IPS-18a (cell line): ENCODE measurements around the gene NXF3.
"Not testable (repeated sequence)": the region's sequence is repeated elsewhere in the genome, so short reads cannot be mapped to it uniquely, and the experiment has no call there.

ENCODE experiments used
- H3K27ac ChIP-seq: one replicate; pipeline ENCODE4 v1.5.1; 2013; ENCODE audit warnings: low read length
- H3K27me3 ChIP-seq: one replicate; pipeline ENCODE4 v1.6.1; 2013; ENCODE audit warnings: mild to moderate bottlenecking, low read length; ENCODE audit not compliant: control insufficient read depth, insufficient read depth
- H3K36me3 ChIP-seq: one replicate; pipeline ENCODE4 v1.6.1; 2013; ENCODE audit warnings: low read depth, low read length; ENCODE audit not compliant: control insufficient read depth
- H3K4me1 ChIP-seq: one replicate; pipeline ENCODE4 v1.6.1; 2013; ENCODE audit warnings: low read depth, low read length; ENCODE audit not compliant: control insufficient read depth
- H3K4me3 ChIP-seq: one replicate; pipeline ENCODE4 v1.5.1; 2013; ENCODE audit warnings: low read length
- H3K9ac ChIP-seq: one replicate; pipeline ENCODE4 v1.6.1; 2013; ENCODE audit warnings: mild to moderate bottlenecking, low read length, moderate library complexity
- H3K9me3 ChIP-seq: one replicate; pipeline ENCODE4 v1.6.1; 2013; ENCODE audit warnings: low read depth, low read length; ENCODE audit not compliant: control insufficient read depth

NXF3 gene, protein sequence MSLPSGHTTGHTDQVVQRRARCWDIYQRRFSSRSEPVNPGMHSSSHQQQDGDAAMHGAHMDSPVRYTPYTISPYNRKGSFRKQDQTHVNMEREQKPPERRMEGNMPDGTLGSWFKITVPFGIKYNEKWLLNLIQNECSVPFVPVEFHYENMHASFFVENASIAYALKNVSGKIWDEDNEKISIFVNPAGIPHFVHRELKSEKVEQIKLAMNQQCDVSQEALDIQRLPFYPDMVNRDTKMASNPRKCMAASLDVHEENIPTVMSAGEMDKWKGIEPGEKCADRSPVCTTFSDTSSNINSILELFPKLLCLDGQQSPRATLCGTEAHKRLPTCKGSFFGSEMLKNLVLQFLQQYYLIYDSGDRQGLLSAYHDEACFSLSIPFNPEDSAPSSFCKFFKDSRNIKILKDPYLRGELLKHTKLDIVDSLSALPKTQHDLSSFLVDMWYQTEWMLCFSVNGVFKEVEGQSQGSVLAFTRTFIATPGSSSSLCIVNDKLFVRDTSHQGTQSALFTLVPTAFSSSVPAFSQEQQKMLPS

GRCh38 chrX:103092942-103093341, at the start of gene NXF3:
TSS of gene NXF3 (minus strand) at chrX:103093143. CDS start at chrX:103093023, 120 bp downstream.
- Histone ChIP-seq H3K9me3 (no peaks in the 10 kb centered on the region), H3K4me3 (no peak within 1 kb of the TSS), H3K36me3 (no peaks in the 10 kb centered on the region), H3K4me1 (peaks cover 6% of the 10 kb centered on the region), H3K27ac (no peak within 1 kb of the TSS), H3K27me3 (no peaks in the 10 kb centered on the region), H3K9ac (no peak within 1 kb of the TSS)

DNA sequence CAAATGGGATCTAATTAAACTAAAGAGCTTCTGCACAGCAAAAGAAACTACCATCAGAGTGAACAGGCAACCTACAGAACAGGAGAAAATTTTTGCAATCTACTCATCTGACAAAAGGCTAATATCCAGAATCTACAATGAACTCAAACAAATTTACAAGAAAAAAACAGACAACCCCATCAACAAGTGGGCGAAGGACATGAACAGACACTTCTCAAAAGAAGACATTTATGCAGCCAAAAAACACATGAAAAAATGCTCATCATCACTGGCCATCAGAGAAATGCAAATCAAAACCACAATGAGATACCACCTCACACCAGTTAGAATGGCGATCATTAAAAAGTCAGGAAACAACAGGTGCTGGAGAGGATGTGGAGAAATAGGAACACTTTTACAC, 43.6 kb upstream of the NXF3 start:
- not testable (repeated sequence) for H3K4me1 ChIP-seq, H3K9ac ChIP-seq, H3K9me3 ChIP-seq, H3K27ac ChIP-seq, H3K4me3 ChIP-seq, H3K27me3 ChIP-seq, H3K36me3 ChIP-seq

GRCh38 chrX:103124284-103124683, 31.3 kb upstream of the NXF3 start:
- no peaks in the 10 kb centered on the region for H3K27me3 ChIP-seq
- H3K4me1 ChIP-seq, result no peaks in the 10 kb centered on the region
- no peaks in the 10 kb centered on the region for H3K36me3 ChIP-seq
- no peak overlapping the region for H3K27ac ChIP-seq
- no peaks in the 10 kb centered on the region for H3K9me3 ChIP-seq
- H3K9ac ChIP-seq, result no peak overlapping the region
- no peak overlapping the region for H3K4me3 ChIP-seq

DNA sequence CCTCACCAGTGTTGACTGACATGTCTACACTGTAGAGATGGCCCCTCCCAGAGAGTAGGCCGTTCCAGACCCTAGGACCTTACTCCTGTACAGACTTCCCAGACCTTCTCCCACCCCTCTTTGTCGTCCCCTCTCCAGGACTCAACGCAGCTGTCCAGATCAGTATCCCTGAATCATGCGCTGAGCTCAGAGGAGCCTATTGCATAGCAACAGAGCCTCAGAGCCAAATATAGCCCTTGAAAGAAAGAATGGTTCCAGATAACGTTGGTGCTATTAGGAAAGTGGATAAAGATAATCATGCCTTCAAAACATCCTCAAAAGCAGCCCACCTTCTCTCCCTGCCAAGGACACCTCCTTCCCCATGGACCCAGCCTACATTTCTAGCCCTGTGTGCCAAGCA, 27.8 kb upstream of the NXF3 start:
- Histone ChIP-seq H3K36me3 (no peaks in the 10 kb centered on the region), H3K4me3 (no peak overlapping the region), H3K27ac (no peak overlapping the region), H3K9me3 (no peaks in the 10 kb centered on the region), H3K27me3 (no peaks in the 10 kb centered on the region), H3K9ac (no peak overlapping the region), H3K4me1 (no peaks in the 10 kb centered on the region)

DNA sequence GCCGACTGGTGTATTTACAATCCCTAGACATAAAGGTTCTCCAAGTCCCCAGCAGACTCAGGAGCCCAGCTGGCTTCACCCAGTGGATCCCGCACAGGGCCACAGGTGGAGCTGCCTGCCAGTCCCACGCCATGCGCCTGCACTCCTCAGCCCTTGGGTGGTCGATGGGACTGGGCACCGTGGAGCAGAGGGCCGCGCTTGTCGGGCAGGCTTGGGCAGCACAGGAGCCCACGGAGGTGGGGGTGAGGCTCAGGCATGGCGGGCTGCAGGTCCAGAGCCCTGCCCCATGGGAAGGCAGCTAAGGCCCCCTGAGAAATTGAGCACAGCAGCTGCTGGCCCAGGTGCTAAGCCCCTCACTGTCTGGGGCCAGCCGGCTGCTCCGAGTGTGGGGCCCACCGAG, 24.0 kb upstream of the NXF3 start:
- H3K9me3 ChIP-seq, H3K27me3 ChIP-seq, H3K4me1 ChIP-seq, H3K36me3 ChIP-seq, H3K9ac ChIP-seq, H3K27ac ChIP-seq, H3K4me3 ChIP-seq: not testable (repeated sequence)

- not testable (repeated sequence) for H3K4me3 ChIP-seq, H3K4me1 ChIP-seq, H3K36me3 ChIP-seq, H3K27ac ChIP-seq, H3K9ac ChIP-seq, H3K9me3 ChIP-seq, H3K27me3 ChIP-seq
Observed at GRCh38 chrX:103109497-103109896, 16.6 kb upstream of the NXF3 start.

DNA sequence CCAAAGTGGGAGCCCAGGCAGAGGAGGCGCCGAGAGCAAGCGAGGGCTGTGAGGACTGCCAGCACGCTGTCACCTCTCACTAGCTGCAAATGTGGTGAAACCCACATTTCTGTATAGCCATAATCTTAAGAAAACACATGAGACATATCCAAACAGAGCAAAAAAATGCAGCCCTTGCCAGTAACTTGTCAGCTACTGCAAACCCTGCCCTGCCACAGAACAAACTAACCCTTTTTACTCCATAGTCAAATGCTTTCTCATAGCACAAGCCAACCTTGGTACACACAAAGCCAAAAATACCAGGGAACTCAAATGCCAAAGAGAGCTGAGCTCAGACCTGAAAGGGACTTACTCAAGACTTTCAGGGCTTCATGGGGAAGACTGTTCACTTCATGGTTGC, 14.9 kb upstream of the NXF3 start:
- Histone ChIP-seq H3K9ac (no peak overlapping the region), H3K36me3 (no peaks in the 10 kb centered on the region), H3K27ac (no peak overlapping the region), H3K27me3 (no peaks in the 10 kb centered on the region), H3K4me1 (no peaks in the 10 kb centered on the region), H3K4me3 (no peak overlapping the region), H3K9me3 (peaks cover 2% of the 10 kb centered on the region)

GRCh38 chrX:103107227-103107737, 14.3 kb upstream of the NXF3 start:
- H3K27ac ChIP-seq, H3K9me3 ChIP-seq, H3K9ac ChIP-seq, H3K27me3 ChIP-seq, H3K36me3 ChIP-seq, H3K4me1 ChIP-seq, H3K4me3 ChIP-seq: not testable (repeated sequence)

- H3K4me1 ChIP-seq, H3K36me3 ChIP-seq, H3K27me3 ChIP-seq, H3K27ac ChIP-seq, H3K9me3 ChIP-seq, H3K9ac ChIP-seq, H3K4me3 ChIP-seq: not testable (repeated sequence)
Observed at GRCh38 chrX:103104370-103104769, 11.4 kb upstream of the NXF3 start.

DNA sequence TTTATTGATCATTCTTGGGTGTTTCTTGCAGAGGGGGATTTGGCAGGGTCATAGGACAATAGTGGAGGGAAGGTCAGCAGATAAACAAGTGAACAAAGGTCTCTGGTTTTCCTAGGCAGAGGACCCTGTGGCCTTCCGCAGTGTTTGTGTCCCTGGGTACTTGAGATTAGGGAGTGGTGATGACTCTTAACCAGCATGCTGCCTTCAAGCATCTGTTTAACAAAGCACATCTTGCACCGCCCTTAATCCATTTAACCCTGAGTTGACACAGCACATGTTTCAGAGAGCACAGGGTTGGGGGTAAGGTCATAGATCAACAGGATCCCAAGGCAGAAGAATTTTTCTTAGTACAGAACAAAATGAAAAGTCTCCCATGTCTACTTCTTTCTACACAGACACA, 10.9 kb upstream of the NXF3 start:
- not testable (repeated sequence) for H3K9me3 ChIP-seq, H3K36me3 ChIP-seq, H3K4me1 ChIP-seq, H3K9ac ChIP-seq, H3K27me3 ChIP-seq, H3K27ac ChIP-seq, H3K4me3 ChIP-seq

DNA sequence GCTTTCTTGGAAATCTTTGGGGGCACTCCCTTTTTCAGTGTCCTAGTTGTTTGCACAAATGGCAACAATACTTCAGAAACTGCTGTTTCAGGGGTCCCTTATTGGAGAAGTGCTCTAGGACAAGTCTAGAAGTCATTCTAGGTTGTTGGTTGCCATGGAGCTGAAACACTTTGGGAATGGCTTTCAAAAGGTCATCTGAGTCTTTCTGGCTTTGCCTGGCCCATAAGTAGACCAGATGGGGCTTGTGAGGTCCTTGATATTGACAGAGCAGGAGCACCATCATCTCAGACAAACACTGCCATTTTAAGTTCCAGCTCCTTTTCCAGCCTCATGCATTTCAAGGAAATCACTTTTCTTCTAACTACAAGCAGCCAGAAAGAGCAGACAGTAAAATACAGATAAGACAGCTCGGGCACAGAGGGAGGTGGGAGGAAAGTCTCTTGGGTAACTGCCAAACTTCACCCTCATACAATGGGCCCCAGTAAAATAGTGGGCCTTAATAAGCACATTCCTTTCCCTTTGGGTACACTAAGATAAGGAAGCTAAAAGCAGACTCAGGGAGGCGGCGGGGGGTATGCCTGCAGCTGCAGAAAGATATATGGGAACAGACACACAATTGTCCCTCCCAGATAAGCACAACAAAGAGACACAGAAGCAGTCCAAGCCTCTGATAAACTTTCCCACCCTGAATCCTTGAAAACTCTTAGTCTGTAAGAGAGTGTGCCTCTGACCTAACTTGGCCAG, 8.5 kb upstream of the NXF3 start:
- H3K4me3 ChIP-seq, result no peak overlapping the region
- H3K9me3 ChIP-seq, result no peaks in the 10 kb centered on the region
- no peak overlapping the region for H3K9ac ChIP-seq
- no peaks in the 10 kb centered on the region for H3K36me3 ChIP-seq
- peaks cover 17% of the 10 kb centered on the region for H3K4me1 ChIP-seq
- H3K27me3 ChIP-seq, result no peaks in the 10 kb centered on the region
- no peak overlapping the region for H3K27ac ChIP-seq
